H1 (cell line): Measurements from ENCODE around the gene DOCK11. TPM values are rescaled to one million over a fixed set of nuclear protein-coding genes. Genes with fewer than 3 reads are reported as not detected.

Source experiments
- FOSL1 ChIP-seq: IDR thresholded peaks from 2 replicates; pipeline ENCODE4 v1.6.1; 2011; ENCODE audit warnings: mild to moderate bottlenecking, low read depth, low read length, moderate library complexity; ENCODE audit not compliant: insufficient read depth
- KDM5A ChIP-seq: fragments of 200-600 bp; IDR thresholded peaks from 2 replicates; pipeline ENCODE4 v1.7.1; 2012; ENCODE audit warnings: mild to moderate bottlenecking, low read length, inconsistent platforms, mixed read lengths
- YY1 ChIP-seq: IDR thresholded peaks from 2 replicates; pipeline ENCODE4 v1.6.1; 2011; ENCODE audit warnings: low read depth, mild to moderate bottlenecking, low read length
- polyA plus RNA-seq, 7 experiments: library from polyadenylated mRNA; depleted of rRNA in 3 of 7; stranded (reverse) in 5 of 7; unstranded in 2 of 7; fragments of >200 nt in 5 of 7; fragments of 200-250 nt in 2 of 7; gene quantifications; 1 replicate in 5 of 7; 2 replicates in 1 of 7; 4 replicates in 1 of 7; pipeline versions ENCODE4 v1.2.1 to v1.2.3, GENCODE V29; 2011 to 2013; ENCODE audit warnings: missing spikeins in 2 of 7, mixed read lengths in 2 of 7
- total RNA-seq: library from RNA; stranded (reverse); fragmentation: NEBNext Ultra II Directional; extraction: Animal tissue kit (Norgen Biotek cat#: 25700); gene quantifications from 2 replicates; pipeline ENCODE4 v1.2.1, GENCODE V29; 2021
- TF ChIP-seq, protein P1 (sequence below): IDR thresholded peaks from 2 replicates; pipeline ENCODE4 v1.6.1; 2012; ENCODE audit warnings: inconsistent platforms

DOCK11 gene
- total and polyA plus RNA-seq, 2 of the 8 experiments (the other 6 are each of a cell fraction or from before 2014, with no cell fraction given): 4.9 to 12.0 TPM

DNA sequence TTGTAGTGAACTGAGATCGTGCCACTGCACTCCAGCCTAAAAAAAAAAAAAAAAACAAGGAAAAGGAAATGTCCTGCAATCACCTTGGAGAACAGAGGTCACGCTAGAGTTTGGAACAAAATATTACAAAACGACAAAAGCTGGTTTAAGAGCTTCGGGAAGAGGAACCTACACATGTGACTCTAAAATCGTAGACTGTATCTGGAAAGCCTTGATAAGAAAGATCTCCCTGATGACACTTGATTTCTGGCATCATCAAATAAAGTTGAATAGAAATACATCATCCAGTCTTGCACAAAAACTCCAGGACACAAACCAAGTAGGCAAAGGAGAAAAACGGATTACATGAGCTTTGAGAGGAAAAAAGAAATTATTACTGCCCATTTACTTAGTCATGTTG, 31.1 kb upstream of the DOCK11 start (continued):
- TF ChIP-seq FOSL1 (no peak), KDM5A (no peak), YY1 (no peak)
- TF ChIP-seq, protein P1, sequence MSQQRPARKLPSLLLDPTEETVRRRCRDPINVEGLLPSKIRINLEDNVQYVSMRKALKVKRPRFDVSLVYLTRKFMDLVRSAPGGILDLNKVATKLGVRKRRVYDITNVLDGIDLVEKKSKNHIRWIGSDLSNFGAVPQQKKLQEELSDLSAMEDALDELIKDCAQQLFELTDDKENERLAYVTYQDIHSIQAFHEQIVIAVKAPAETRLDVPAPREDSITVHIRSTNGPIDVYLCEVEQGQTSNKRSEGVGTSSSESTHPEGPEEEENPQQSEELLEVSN: no peak
